MM.1S (cell line): Measurements from ENCODE around the gene TSSK3.

ENCODE experiments used
- EZH2 ChIP-seq: fragments of 300-600 bp; sonication (generic); optimal IDR thresholded peaks from 2 replicates; pipeline ENCODE3; 2017; ENCODE audit warnings: low read depth, mild to moderate bottlenecking, antibody characterized with exemption, low read length, mixed read lengths
- TF ChIP-seq, protein P1 (sequence below): fragments of 300-600 bp; sonication (generic); IDR thresholded peaks from 2 replicates; pipeline ENCODE4 v1.5.1; 2016; ENCODE audit warnings: antibody characterized with exemption, low read length, mixed read lengths

GRCh38 chr1:32335790-32336590, 26.3 kb upstream of the TSSK3 start, which contains the start of gene MARCKSL1:
- TF ChIP-seq, protein P1, sequence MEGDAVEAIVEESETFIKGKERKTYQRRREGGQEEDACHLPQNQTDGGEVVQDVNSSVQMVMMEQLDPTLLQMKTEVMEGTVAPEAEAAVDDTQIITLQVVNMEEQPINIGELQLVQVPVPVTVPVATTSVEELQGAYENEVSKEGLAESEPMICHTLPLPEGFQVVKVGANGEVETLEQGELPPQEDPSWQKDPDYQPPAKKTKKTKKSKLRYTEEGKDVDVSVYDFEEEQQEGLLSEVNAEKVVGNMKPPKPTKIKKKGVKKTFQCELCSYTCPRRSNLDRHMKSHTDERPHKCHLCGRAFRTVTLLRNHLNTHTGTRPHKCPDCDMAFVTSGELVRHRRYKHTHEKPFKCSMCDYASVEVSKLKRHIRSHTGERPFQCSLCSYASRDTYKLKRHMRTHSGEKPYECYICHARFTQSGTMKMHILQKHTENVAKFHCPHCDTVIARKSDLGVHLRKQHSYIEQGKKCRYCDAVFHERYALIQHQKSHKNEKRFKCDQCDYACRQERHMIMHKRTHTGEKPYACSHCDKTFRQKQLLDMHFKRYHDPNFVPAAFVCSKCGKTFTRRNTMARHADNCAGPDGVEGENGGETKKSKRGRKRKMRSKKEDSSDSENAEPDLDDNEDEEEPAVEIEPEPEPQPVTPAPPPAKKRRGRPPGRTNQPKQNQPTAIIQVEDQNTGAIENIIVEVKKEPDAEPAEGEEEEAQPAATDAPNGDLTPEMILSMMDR, result no peak
- no peak for TF ChIP-seq EZH2
